OCI-LY1 (cell line): ENCODE results near the gene ZNF277.

ENCODE experiments used
- H2AFZ ChIP-seq: fragments of 200-600 bp; sonication (generic), shearing (Covaris generic); 2 replicates; pipeline ENCODE4 v1.6.0; 2014; ENCODE audit warnings: antibody characterized with exemption, mild to moderate bottlenecking, low read length
- H3F3A ChIP-seq: fragments of 200-600 bp; sonication (generic), shearing (Covaris generic); 2 replicates; pipeline ENCODE4 v1.6.0; 2014; ENCODE audit warnings: mild to moderate bottlenecking, antibody characterized with exemption, low read length, moderate library complexity; ENCODE audit not compliant: insufficient read depth
- H3K27ac ChIP-seq: fragments of 200-600 bp; sonication (generic); 2 replicates; pipeline ENCODE4 v1.5.1; 2014; ENCODE audit warnings: low read length, mixed run types, mild to moderate bottlenecking, low read depth; ENCODE audit not compliant: poor library complexity, severe bottlenecking
- H3K27me3 ChIP-seq: fragments of 200-600 bp; sonication (generic); 2 replicates; pipeline ENCODE4 v1.6.0; 2014; ENCODE audit warnings: antibody characterized with exemption, mild to moderate bottlenecking, low read length, moderate library complexity; ENCODE audit not compliant: insufficient read depth
- H3K36me3 ChIP-seq: fragments of 200-600 bp; sonication (generic); 2 replicates; pipeline ENCODE4 v1.6.1; 2014; ENCODE audit warnings: mild to moderate bottlenecking, antibody characterized with exemption, low read length, moderate library complexity, mixed read lengths; ENCODE audit not compliant: insufficient read depth
- H3K4me1 ChIP-seq: fragments of 200-600 bp; sonication (generic); 2 replicates; pipeline ENCODE4 v1.5.1; 2014; ENCODE audit warnings: mild to moderate bottlenecking, low read length, moderate library complexity; ENCODE audit not compliant: insufficient read depth, severe bottlenecking
- H3K4me2 ChIP-seq: fragments of 200-600 bp; sonication (generic), shearing (Covaris generic); 2 replicates; pipeline ENCODE4 v1.6.1; 2014; ENCODE audit warnings: low read length
- H3K4me3 ChIP-seq: fragments of 200-600 bp; sonication (generic); 2 replicates; pipeline ENCODE4 v1.5.1; 2014; ENCODE audit warnings: low read length, low read depth, mild to moderate bottlenecking, mixed read lengths; ENCODE audit not compliant: poor library complexity, severe bottlenecking
- H3K79me2 ChIP-seq: fragments of 200-600 bp; shearing (Covaris generic); 2 replicates; pipeline ENCODE4 v1.6.1; 2016; ENCODE audit warnings: mixed run types, low read length, mixed read lengths; ENCODE audit not compliant: insufficient read depth
- H3K9ac ChIP-seq: fragments of 200-600 bp; sonication (generic), shearing (Covaris generic); 2 replicates; pipeline ENCODE4 v1.6.1; 2014; ENCODE audit warnings: mild to moderate bottlenecking, low read length, mixed read lengths
- H3K9me2 ChIP-seq: fragments of 200-600 bp; sonication (generic), shearing (Covaris generic); 2 replicates; pipeline ENCODE4 v1.6.1; 2014; ENCODE audit warnings: low read depth, mild to moderate bottlenecking, low read length, mixed read lengths
- H3K9me3 ChIP-seq: fragments of 200-600 bp; shearing (Covaris generic); 2 replicates; pipeline ENCODE4 v1.6.1; 2014; ENCODE audit warnings: low read length, mixed read lengths
- H4K20me1 ChIP-seq: fragments of 200-600 bp; sonication (generic), shearing (Covaris generic); 2 replicates; pipeline ENCODE4 v1.6.0; 2016; ENCODE audit warnings: mild to moderate bottlenecking, low read length; ENCODE audit not compliant: insufficient read depth
- CTCF ChIP-seq: fragments of 200-600 bp; sonication (generic), shearing (Covaris generic); IDR thresholded peaks from 2 replicates; pipeline ENCODE4 v1.5.1; 2017; ENCODE audit warnings: mild to moderate bottlenecking, antibody characterized with exemption, low read length, moderate library complexity, mixed read lengths
- EZH2 ChIP-seq: fragments of 200-600 bp; sonication (generic), shearing (Covaris generic); IDR thresholded peaks from 2 replicates; pipeline ENCODE4 v1.8.0; 2017; ENCODE audit warnings: borderline replicate concordance, mixed run types, mild to moderate bottlenecking, antibody characterized with exemption, low read length, moderate library complexity, mixed read lengths

The ZNF277 gene

GRCh38 chr7:112377593-112377992, 171.1 kb downstream of the ZNF277 start:
- H3K9ac ChIP-seq = no peak overlapping the region
- H3K4me3 ChIP-seq = no peak overlapping the region
- H2AFZ ChIP-seq = no peak overlapping the region
- H3K4me1 ChIP-seq = no peaks in the 10 kb centered on the region
- no peaks in the 10 kb centered on the region for H3K79me2 ChIP-seq
- no peaks in the 10 kb centered on the region for H3F3A ChIP-seq
- H3K27me3 ChIP-seq = no peaks in the 10 kb centered on the region; the same call in 1 of the 2 replicates
- H3K27ac ChIP-seq = no peak overlapping the region
- no peaks in the 10 kb centered on the region for H3K9me3 ChIP-seq
- TF ChIP-seq EZH2 (no peak), CTCF (no peak)
- H4K20me1 ChIP-seq = no peaks in the 10 kb centered on the region
- H3K36me3 ChIP-seq = no peaks in the 10 kb centered on the region
- no peaks in the 10 kb centered on the region for H3K9me2 ChIP-seq
- no peak overlapping the region for H3K4me2 ChIP-seq

DNA sequence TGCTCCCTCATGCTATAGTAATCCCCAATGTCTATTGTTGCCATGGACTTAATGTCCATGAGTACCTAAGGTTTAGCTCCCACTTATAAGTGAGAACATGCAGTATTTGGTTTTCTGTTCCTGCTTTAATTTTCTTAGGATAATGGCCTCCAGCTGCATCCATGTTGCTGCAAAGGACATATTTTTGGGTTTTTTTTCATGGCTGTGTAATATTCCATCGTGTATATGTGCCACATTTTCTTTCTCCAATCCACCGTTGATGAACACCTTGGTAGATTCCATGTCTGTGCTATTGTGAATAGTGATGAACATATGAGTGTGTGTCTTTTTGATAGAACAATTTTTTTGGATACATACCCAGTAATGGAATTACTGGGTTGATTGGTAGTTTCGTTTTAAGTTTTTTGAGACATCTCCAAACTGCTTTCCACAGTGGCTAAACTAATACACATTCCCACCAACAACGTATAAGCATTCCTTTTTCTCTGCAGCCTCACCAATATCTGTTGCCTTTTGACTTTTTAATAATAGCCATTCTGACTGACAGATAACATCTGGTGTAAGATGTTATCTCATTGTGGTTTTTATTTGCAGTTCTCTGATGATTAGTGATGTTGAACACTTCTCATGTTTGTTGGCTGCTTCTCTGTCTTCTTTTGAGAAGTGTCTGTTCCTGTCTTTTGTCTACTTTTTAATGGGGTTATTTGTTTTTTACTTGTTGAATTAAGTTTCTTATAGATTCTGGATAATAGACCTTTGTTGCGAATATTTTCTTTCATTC, 175.0 kb downstream of the ZNF277 start:
- no peak for TF ChIP-seq EZH2
- no peak for TF ChIP-seq CTCF
- Histone ChIP-seq H3K4me2 (no peak overlapping the region), H3F3A (no peaks in the 10 kb centered on the region), H3K36me3 (no peaks in the 10 kb centered on the region), H3K27ac (no peak overlapping the region), H3K4me1 (no peaks in the 10 kb centered on the region), H2AFZ (no peak overlapping the region), H3K9me3 (no peaks in the 10 kb centered on the region), H3K27me3 (no peaks in the 10 kb centered on the region), H3K4me3 (no peak overlapping the region), H3K79me2 (no peaks in the 10 kb centered on the region), H3K9me2 (no peaks in the 10 kb centered on the region), H4K20me1 (no peaks in the 10 kb centered on the region), H3K9ac (no peak overlapping the region)

DNA sequence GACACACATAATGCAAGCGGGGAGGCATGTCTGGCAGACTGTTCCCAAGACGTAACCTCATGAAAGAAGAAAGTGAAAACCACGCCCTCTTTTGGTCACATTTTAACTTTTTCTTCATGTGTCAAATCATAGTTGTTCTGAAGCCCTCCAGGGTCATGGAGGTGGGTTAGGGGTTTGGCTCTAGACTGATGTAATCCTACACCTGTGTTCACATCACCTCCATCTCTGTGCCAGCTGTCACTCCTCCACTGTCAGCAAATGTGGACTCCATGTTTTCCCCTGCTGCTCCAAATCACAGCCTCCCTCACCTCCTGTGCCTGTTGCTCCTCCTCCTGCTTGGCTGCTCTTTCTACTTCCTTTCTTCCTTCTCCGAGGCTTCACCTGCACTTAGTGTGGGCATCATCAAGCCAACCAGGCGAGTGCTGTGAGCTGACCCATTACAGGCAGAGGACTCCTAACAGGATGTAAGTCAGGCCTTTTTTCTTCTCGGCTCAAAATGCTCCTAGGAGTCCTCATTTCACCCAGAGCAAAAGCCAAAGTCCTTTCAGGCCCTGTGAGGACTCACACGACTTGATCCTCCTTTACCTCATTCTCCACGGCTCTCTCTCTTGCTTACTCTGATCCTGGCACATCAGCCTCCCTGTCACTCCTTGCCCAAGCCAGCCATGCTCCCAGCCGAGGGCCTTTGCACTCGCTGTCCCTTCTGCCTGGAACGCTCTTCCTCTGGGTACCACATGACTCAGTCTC, 177.3 kb downstream of the ZNF277 start:
- H3K36me3 ChIP-seq = no peaks in the 10 kb centered on the region
- no peaks in the 10 kb centered on the region for H4K20me1 ChIP-seq
- H3F3A ChIP-seq = no peaks in the 10 kb centered on the region
- H3K27me3 ChIP-seq = no peaks in the 10 kb centered on the region; the same call in 1 of the 2 replicates
- no peak overlapping the region for H3K4me2 ChIP-seq
- H3K4me3 ChIP-seq = no peak overlapping the region
- no peaks in the 10 kb centered on the region for H3K9me2 ChIP-seq
- H3K79me2 ChIP-seq = no peaks in the 10 kb centered on the region
- no peak overlapping the region for H3K27ac ChIP-seq
- H2AFZ ChIP-seq = no peak overlapping the region
- peak; percentile 48; the same call in 1 of the 2 replicates for TF ChIP-seq CTCF
- TF ChIP-seq EZH2 = no peak
- no peaks in the 10 kb centered on the region for H3K4me1 ChIP-seq
- no peak overlapping the region for H3K9ac ChIP-seq
- H3K9me3 ChIP-seq = no peaks in the 10 kb centered on the region
